CD4-positive, alpha-beta T cell treated with Interleukin-10 for 1 hour (primary cell): Measurements from ENCODE around the gene PARP3.
"Not testable (repeated sequence)": the region's sequence is repeated elsewhere in the genome, so short reads cannot be mapped to it uniquely, and the experiment has no call there.

Source experiments
- DNase-seq: peaks from one replicate; pipeline ENCODE4 v3.0.0-alpha.2; 2020

Gene PARP3

GRCh38 chr3:51941798-51942602, at the start of gene PARP3, which contains the start of gene RRP9:
TSS of gene PARP3 (plus strand) at chr3:51942363. CDS start at chr3:51943356, 993 bp downstream.
TSS of gene RRP9 (minus strand) at chr3:51941904. CDS start at chr3:51941867, 37 bp downstream.
- DNase-seq, result peak; percentile 100

- no peak for DNase-seq
Measured at GRCh38 chr3:51894391-51894790, 47.8 kb upstream of the PARP3 start.

- no peak for DNase-seq
Measured at GRCh38 chr3:51894939-51895338, 47.2 kb upstream of the PARP3 start.

GRCh38 chr3:51896607-51897305, 45.4 kb upstream of the PARP3 start:
- no peak for DNase-seq

GRCh38 chr3:51897391-51897790, 44.8 kb upstream of the PARP3 start:
- no peak for DNase-seq

- not testable (repeated sequence) for DNase-seq
Measured at GRCh38 chr3:51900043-51900442, 42.1 kb upstream of the PARP3 start.

GRCh38 chr3:51902361-51902760, 39.8 kb upstream of the PARP3 start:
- not testable (repeated sequence) for DNase-seq

- DNase-seq, result no peak
Measured at GRCh38 chr3:51904034-51904823, 37.9 kb upstream of the PARP3 start.

GRCh38 chr3:51908026-51908425, 34.1 kb upstream of the PARP3 start:
- no peak for DNase-seq

- no peak for DNase-seq
Measured at GRCh38 chr3:51916418-51916817, 25.7 kb upstream of the PARP3 start.

- no peak for DNase-seq
Measured at GRCh38 chr3:51921081-51921578, 21.0 kb upstream of the PARP3 start.

GRCh38 chr3:51927061-51927977, 14.8 kb upstream of the PARP3 start:
- DNase-seq, result no peak

GRCh38 chr3:51928438-51928837, 13.7 kb upstream of the PARP3 start:
- DNase-seq, result no peak

- DNase-seq, result not testable (repeated sequence)
Measured at GRCh38 chr3:51928981-51929380, 13.2 kb upstream of the PARP3 start.

- DNase-seq, result no peak
Measured at GRCh38 chr3:51929420-51930003, 12.7 kb upstream of the PARP3 start.

- no peak for DNase-seq
Measured at GRCh38 chr3:51930439-51930838, 11.7 kb upstream of the PARP3 start.

GRCh38 chr3:51931756-51932155, 10.4 kb upstream of the PARP3 start:
- DNase-seq, result no peak

- DNase-seq, result no peak
Measured at GRCh38 chr3:51932471-51933370, 9.4 kb upstream of the PARP3 start.

- no peak for DNase-seq
Measured at GRCh38 chr3:51933471-51934138, 8.6 kb upstream of the PARP3 start.
